HCT116 (cell line): Measurements from ENCODE around the gene GRB10. TPM values are rescaled to one million over a fixed set of nuclear protein-coding genes. Genes with fewer than 3 reads are reported as not detected.

Experiments
- ATAC-seq: fragments of 200-7000 bp; cut with Tn5 transposase; 2 replicates; pipeline ENCODE4 v1.9.1; 2020; ENCODE audit warnings: mild to moderate bottlenecking, moderate library complexity
- BruUV-seq: library from RNA; stranded (reverse); fragments of 400-500 nt; replicated peaks from 2 replicates; lab custom pipeline; 2021; lab: Mats Ljungman, UMichigan
- CTCF ChIA-PET: fragments of 300-600 bp; sonication (Branson Sonifier 250); formaldehyde crosslinking; loops from one replicate; lab custom pipeline; 2021; ENCODE audit warnings: antibody characterized with exemption; lab: Charles Lee
- POLR2A ChIA-PET: fragments of 300-600, 350-600 bp; sonication (Branson Sonifier 250); formaldehyde crosslinking; loops from one replicate; lab custom pipeline; 2021; ENCODE audit warnings: antibody characterized with exemption; lab: Charles Lee
- RAD21 ChIA-PET, 2 experiments: fragments of 300-600 bp; sonication (Branson Sonifier 250); formaldehyde crosslinking; loops; one replicate each; lab custom pipeline; 2023; ENCODE audit warnings: low total read pairs in 2 of 2; ENCODE audit not compliant: uncharacterized antibody in 2 of 2, unreplicated experiment in 2 of 2, low non-redundant PET in 1 of 2; lab: Charles Lee
- DNase-seq: peaks from one replicate; pipeline ENCODE4 v3.0.0-alpha.2; 2010; ENCODE audit warnings: low read depth, low spot score
- H2AFZ ChIP-seq: fragments of 200-600 bp; shearing (Covaris generic), sonication (generic); 2 replicates; pipeline ENCODE4 v1.6.1; 2017; ENCODE audit warnings: low read depth, mixed run types, mixed read lengths, antibody characterized with exemption, low read length; ENCODE audit not compliant: poor library complexity, severe bottlenecking
- H3K27ac ChIP-seq: 2 replicates; pipeline ENCODE4 v1.5.1; 2012; ENCODE audit warnings: low read depth, low read length
- H3K27me3 ChIP-seq: fragments of 200-600 bp; sonication (generic); 2 replicates; pipeline ENCODE4 v1.6.1; 2016; ENCODE audit warnings: mixed run types, low read length, mixed read lengths; ENCODE audit not compliant: insufficient read depth
- H3K36me3 ChIP-seq, 2 experiments: fragments of 200-500 bp in 1 of 2; fragments of 200-600 bp in 1 of 2; sonication (Bioruptor generic) in 1 of 2; sonication (generic) in 1 of 2; 2 replicates each; pipeline versions ENCODE4 v1.5.1 to v1.6.1; 2014 to 2016; ENCODE audit warnings: low read length in 2 of 2, inconsistent platforms in 1 of 2, mixed read lengths in 1 of 2, mixed run types in 1 of 2; ENCODE audit not compliant: insufficient read depth in 2 of 2, control insufficient read depth in 1 of 2
- H3K4me1 ChIP-seq, 2 experiments: fragments of 200-600 bp in 1 of 2; sonication (generic) in 1 of 2; 2 replicates each; pipeline versions ENCODE4 v1.5.1 to v1.6.1; 2012 to 2017; ENCODE audit warnings: low read length in 2 of 2, inconsistent platforms in 1 of 2, mild to moderate bottlenecking in 1 of 2, mixed read lengths in 1 of 2, mixed run types in 1 of 2, moderate library complexity in 1 of 2; ENCODE audit not compliant: insufficient read depth in 2 of 2, control insufficient read depth in 1 of 2
- H3K4me2 ChIP-seq: fragments of 200-600 bp; sonication (generic); 2 replicates; pipeline ENCODE4 v1.6.1; 2017; ENCODE audit warnings: mixed run types, low read length, mixed read lengths
- H3K4me3 ChIP-seq, 2 experiments: fragments of 200-600 bp in 1 of 2; sonication (generic) in 1 of 2; replicated peaks in 1 of 2; 2 replicates each; pipeline ENCODE4 v1.5.1; 2011 to 2016; ENCODE audit warnings: low read length in 2 of 2, control low read depth in 1 of 2, low read depth in 1 of 2, mild to moderate bottlenecking in 1 of 2, mixed read lengths in 1 of 2, mixed run types in 1 of 2
- H3K79me2 ChIP-seq: fragments of 200-600 bp; sonication (generic); 2 replicates; pipeline ENCODE4 v1.6.1; 2017; ENCODE audit warnings: mild to moderate bottlenecking, mixed run types, low read length, moderate library complexity, mixed read lengths; ENCODE audit not compliant: insufficient read depth
- H3K9ac ChIP-seq: fragments of 200-600 bp; sonication (generic); 2 replicates; pipeline ENCODE4 v1.6.1; 2016; ENCODE audit warnings: low read length, mixed read lengths
- H3K9me2 ChIP-seq: fragments of 200-600 bp; sonication (generic), shearing (Covaris generic); 2 replicates; pipeline ENCODE4 v1.6.1; 2017; ENCODE audit warnings: mixed run types, mild to moderate bottlenecking, moderate library complexity; ENCODE audit not compliant: insufficient read depth
- H3K9me3 ChIP-seq, 2 experiments: fragments of 200-500 bp in 1 of 2; fragments of 200-600 bp in 1 of 2; sonication (Bioruptor generic) in 1 of 2; sonication (generic) in 1 of 2; 2 replicates each; pipeline ENCODE4 v1.6.1; 2014 to 2017; ENCODE audit warnings: low read length in 2 of 2, mixed read lengths in 2 of 2, inconsistent platforms in 1 of 2, low read depth in 1 of 2, mild to moderate bottlenecking in 1 of 2, mixed run types in 1 of 2, moderate library complexity in 1 of 2; ENCODE audit not compliant: control insufficient read depth in 1 of 2, insufficient read depth in 1 of 2
- H4K20me1 ChIP-seq: fragments of 200-600 bp; sonication (generic), shearing (Covaris generic); 2 replicates; pipeline ENCODE4 v1.6.1; 2017; ENCODE audit warnings: mixed run types, mild to moderate bottlenecking, moderate library complexity; ENCODE audit not compliant: insufficient read depth
- CBX3 ChIP-seq: IDR thresholded peaks from 2 replicates; pipeline ENCODE4 v1.6.1; 2012; ENCODE audit warnings: low read depth
- CEBPB ChIP-seq: IDR thresholded peaks from 2 replicates; pipeline ENCODE4 v1.6.1; 2012; ENCODE audit warnings: low read depth
- ELF1 ChIP-seq: IDR thresholded peaks from 2 replicates; pipeline ENCODE4 v1.6.1; 2012; ENCODE audit warnings: low read depth, borderline replicate concordance
- EZH2 ChIP-seq: fragments of 200-600 bp; sonication (generic); IDR thresholded peaks from 2 replicates; pipeline ENCODE4 v1.6.1; 2017; ENCODE audit warnings: antibody characterized with exemption, mixed run types
- FOSL1 ChIP-seq: IDR thresholded peaks from 2 replicates; pipeline ENCODE4 v1.6.1; 2012; ENCODE audit warnings: low read depth
- MAX ChIP-seq: IDR thresholded peaks from 2 replicates; pipeline ENCODE4 v1.6.1; 2012
- POLR2A ChIP-seq: IDR thresholded peaks from 2 replicates; pipeline ENCODE4 v1.7.0; 2011; ENCODE audit warnings: borderline replicate concordance; ENCODE audit not compliant: insufficient read depth, insufficient read length; ENCODE audit errors: extremely low read depth
- POLR2AphosphoS5 ChIP-seq: IDR thresholded peaks from 2 replicates; pipeline ENCODE4 v1.6.1; 2011; ENCODE audit warnings: mild to moderate bottlenecking, low read depth, low read length, moderate library complexity
- RAD21 ChIP-seq: IDR thresholded peaks from 2 replicates; pipeline ENCODE4 v1.6.1; 2012; ENCODE audit warnings: low read depth, mild to moderate bottlenecking
- REST ChIP-seq: IDR thresholded peaks from 2 replicates; pipeline ENCODE4 v1.6.1; 2012; ENCODE audit warnings: low read depth
- SIN3A ChIP-seq: IDR thresholded peaks from 2 replicates; pipeline ENCODE4 v1.6.1; 2012; ENCODE audit warnings: low read depth
- SP1 ChIP-seq: IDR thresholded peaks from 2 replicates; pipeline ENCODE4 v1.6.1; 2012; ENCODE audit warnings: low read depth
- SRF ChIP-seq: IDR thresholded peaks from 2 replicates; pipeline ENCODE4 v1.6.1; 2012; ENCODE audit warnings: low read depth
- TCF7L2 ChIP-seq: IDR thresholded peaks from 2 replicates; pipeline ENCODE4 v1.7.0; 2011; ENCODE audit warnings: borderline replicate concordance, inconsistent platforms; ENCODE audit not compliant: insufficient read depth, insufficient read length; ENCODE audit errors: extremely low read depth
- YY1 ChIP-seq: IDR thresholded peaks from 2 replicates; pipeline ENCODE4 v1.6.1; 2011; ENCODE audit warnings: low read length, low read depth, moderate library complexity, mild to moderate bottlenecking; ENCODE audit not compliant: insufficient replicate concordance; ENCODE audit errors: extremely low read depth
- ZBTB33 ChIP-seq: IDR thresholded peaks from 2 replicates; pipeline ENCODE4 v1.6.1; 2011; ENCODE audit warnings: mild to moderate bottlenecking, low read length, moderate library complexity; ENCODE audit not compliant: insufficient replicate concordance; ENCODE audit errors: extremely low read depth
- ZFX ChIP-seq: fragments of 450-650 bp; IDR thresholded peaks from 2 replicates; pipeline ENCODE4 v1.6.1; 2017
- ZNF274 ChIP-seq: fragments of 200-500 bp; sonication (Bioruptor generic); IDR thresholded peaks from 2 replicates; pipeline ENCODE4 v1.6.1; 2014; ENCODE audit warnings: mild to moderate bottlenecking, low read depth, low read length, inconsistent platforms
- intact Hi-C: fragments of 100-400 bp; cut with micrococcal nuclease; formaldehyde crosslinking; loops from 2 replicates; pipeline ENCODE4 v1.10.0; 2022
- total RNA-seq: library from RNA; stranded (reverse); gene quantifications from one replicate; pipeline ENCODE4 v1.2.1, GENCODE V29; 2021; ENCODE audit not compliant: unreplicated experiment
- TF ChIP-seq, protein P1 (sequence below): IDR thresholded peaks from 2 replicates; pipeline ENCODE4 v1.6.1; 2012

Gene GRB10
- total RNA-seq, 1 experiment from 2014 or later: 37.3 TPM

DNA sequence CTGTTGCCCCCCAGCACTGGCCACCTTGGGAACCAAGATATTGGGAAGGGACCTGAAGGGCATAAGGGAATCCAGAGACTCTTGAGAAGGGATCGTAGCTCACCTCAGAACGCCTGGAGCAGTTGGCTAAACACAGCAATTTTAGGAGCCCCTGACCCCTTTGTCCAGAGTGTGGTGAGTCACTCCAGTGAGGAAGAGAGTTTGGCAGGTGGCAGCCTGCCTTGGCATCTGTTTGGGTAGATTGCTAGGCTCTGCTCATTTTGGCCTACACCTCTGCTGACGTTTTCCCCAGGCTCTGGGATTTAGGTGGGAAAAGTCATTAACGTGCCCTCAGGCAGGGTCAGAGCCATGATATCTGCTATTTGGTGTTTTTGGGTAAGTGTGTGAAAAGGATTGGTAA lies 100.6 kb downstream of the GRB10 start:
- CTCF ChIA-PET: no interaction called here
- no peak overlapping the region for H3K4me2 ChIP-seq
- H3K27me3 ChIP-seq: no peaks in the 10 kb centered on the region
- no peak for DNase-seq
- RAD21 ChIA-PET: no interaction called here
- no peaks in the 10 kb centered on the region for H3K9me3 ChIP-seq
- TF ChIP-seq MAX (no peak), ZNF274 (no peak), SIN3A (no peak), CBX3 (no peak), ELF1 (no peak), YY1 (no peak), FOSL1 (no peak), CEBPB (no peak), TCF7L2 (no peak), EZH2 (no peak), REST (no peak), POLR2AphosphoS5 (no peak), POLR2A (no peak), ZFX (no peak), RAD21 (no peak), SRF (no peak), ZBTB33 (no peak), SP1 (no peak)
- TF ChIP-seq, protein P1, sequence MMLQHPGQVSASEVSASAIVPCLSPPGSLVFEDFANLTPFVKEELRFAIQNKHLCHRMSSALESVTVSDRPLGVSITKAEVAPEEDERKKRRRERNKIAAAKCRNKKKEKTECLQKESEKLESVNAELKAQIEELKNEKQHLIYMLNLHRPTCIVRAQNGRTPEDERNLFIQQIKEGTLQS: no peak
- no peaks in the 10 kb centered on the region for H3K36me3 ChIP-seq
- H2AFZ ChIP-seq: no peak overlapping the region
- H4K20me1 ChIP-seq: no peaks in the 10 kb centered on the region
- no peaks in the 10 kb centered on the region for H3K79me2 ChIP-seq
- ATAC-seq: no peak
- peaks cover 0 to 4% of the 10 kb centered on the region in 2 experiments; a peak in 1 of 4 replicates for H3K4me1 ChIP-seq
- no peak overlapping the region for H3K9ac ChIP-seq
- no TSS peak for BruUV-seq
- intact Hi-C loops: no loop called here
- H3K27ac ChIP-seq: no peak overlapping the region
- H3K4me3 ChIP-seq: no peak overlapping the region
- POLR2A ChIA-PET: no interaction called here
- H3K9me2 ChIP-seq: no peaks in the 10 kb centered on the region
